Keratinocyte (primary cell): Measurements from ENCODE around the gene ADAMTSL4.

Source experiments
- CTCF ChIP-seq, 3 experiments: IDR thresholded peaks in 1 of 3; conservative IDR thresholded peaks in 1 of 3; optimal IDR thresholded peaks in 1 of 3; 2 replicates in 2 of 3; 3 replicates in 1 of 3; pipeline versions ENCODE3 to v1.5.1; 2011; ENCODE audit warnings: low read length in 3 of 3, mild to moderate bottlenecking in 3 of 3, moderate library complexity in 2 of 3, control low read depth in 1 of 3, inconsistent platforms in 1 of 3; ENCODE audit not compliant: insufficient read depth in 2 of 3; ENCODE audit errors: extremely low read depth in 1 of 3
- EZH2 ChIP-seq: IDR thresholded peaks from one replicate; pipeline ENCODE4 v1.6.1; 2012; ENCODE audit warnings: inconsistent platforms, mild to moderate bottlenecking, low read length, moderate library complexity

- TF ChIP-seq CTCF (optimal IDR thresholded peaks at IDR 0.05 in 1 of 3, IDR thresholded peaks at IDR 0.05 in 1 of 3, conservative IDR thresholded peaks at IDR 0.05 in 1 of 3; ENCODE audit: extremely low read depth in 1 of 3, insufficient read depth in 2 of 3, low read length in 3 of 3) (no peak), EZH2 (no peak)
Observed at GRCh38 chr1:150546294-150546937, 2.8 kb upstream of the ADAMTSL4 start.
